ENCODE results near the gene SAP30L.

Gene SAP30L

DNA sequence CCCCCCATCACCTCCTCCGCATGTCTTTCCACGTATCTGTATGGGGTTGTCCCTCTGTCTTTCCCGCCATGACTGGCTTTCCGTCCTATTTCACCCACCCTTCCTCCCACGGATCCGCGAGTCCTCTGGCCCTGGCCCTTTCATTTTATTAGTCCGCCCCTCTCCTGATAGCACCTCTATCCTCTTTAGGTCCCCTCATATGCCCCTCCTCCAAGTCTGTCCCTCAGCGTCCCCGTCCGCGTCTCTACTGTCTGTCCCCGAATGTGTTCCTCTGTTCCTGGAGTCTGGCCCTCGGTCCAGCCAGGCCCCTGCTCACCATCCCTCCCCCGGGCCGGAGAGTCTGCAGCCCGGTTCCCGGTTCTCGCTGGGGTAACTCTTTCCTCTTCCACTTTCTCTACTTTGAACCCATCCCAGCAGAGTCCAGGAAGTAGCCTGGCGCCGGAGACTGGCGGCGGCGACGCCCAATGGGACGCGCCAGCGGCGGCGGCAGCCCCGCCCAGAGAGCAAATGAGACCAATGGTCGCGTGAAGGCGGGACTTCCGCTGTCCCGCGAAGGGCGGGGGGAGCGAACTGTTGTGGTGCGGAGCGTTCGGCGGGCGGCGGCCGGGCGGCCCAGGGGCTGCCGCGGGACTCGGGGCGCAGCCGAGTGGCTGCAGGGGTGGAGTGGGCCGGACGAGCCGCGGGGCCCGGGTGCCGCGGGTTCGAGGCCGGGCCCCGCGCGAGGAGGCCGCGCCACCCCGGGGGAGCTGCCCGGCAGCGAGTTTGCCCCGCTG lies at the start of gene SAP30L:
Gene SAP30L, plus strand, starts transcription at position 576 of the 773 bp plus-strand sequence. CDS start 608 bp downstream, outside the sequence.
- DNase-seq, result peak; percentile 98

DNA sequence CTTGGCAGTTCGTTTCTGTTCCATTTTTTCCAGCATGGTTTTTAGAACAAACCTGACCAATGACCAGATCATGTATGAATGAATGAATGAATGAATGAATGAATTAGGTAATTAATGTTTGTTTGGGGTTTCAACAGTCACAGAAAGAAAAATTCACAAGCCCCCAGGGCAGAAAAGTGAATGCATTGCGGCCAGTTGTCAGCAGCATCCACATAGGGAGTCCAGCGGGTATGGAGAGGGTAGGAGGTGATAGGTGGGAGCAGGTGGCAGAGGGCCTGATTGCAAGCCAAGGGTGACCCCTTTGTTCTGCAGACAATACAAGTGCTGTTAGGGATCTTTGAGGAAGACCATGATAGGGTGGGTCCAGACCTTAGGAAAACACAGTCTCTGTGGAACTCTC lies 49.7 kb upstream of the SAP30L start:
- DNase-seq, result no peak

GRCh38 chr5:154397652-154398406 lies 48.0 kb upstream of the SAP30L start:
- no peak for DNase-seq

DNA sequence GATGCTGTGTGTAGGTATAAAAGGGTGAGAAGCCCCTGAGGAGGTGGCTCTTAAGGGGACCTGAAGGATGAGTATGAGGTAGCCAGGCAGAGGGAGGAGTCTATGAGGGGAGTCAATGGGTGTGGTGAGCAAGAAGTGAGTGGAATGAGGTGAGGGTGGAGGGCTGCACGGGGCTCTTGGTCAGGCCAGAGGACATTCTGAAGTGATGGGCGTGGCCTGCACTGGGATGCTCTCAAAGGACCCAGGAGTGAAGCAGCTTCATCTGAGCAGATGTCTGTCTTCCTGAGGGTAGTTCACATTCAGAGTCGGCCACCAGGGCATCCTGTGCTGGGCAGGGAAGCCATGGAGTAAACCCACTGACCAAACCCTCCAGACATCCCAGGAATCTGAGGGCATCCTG lies 45.1 kb upstream of the SAP30L start:
- no peak for DNase-seq

DNA sequence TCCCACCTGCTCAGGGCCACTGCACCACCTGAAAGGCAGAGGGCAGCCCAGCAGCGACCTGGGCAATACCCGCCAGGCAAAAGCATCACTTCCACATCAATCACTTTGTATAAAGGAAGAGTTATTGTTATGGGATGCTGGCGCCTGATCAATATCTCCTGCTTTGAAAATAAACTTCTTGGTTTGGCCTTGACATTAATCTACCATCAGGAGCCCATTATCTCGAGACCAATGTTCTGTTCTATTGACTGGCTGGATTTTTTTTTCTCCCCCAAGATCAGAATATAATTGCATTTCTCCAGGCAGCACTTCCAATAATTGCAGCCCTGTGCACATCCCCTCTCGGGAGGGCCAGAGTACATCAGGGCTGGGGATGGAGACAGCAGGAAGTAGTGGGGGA lies 44.4 kb upstream of the SAP30L start:
- DNase-seq, result no peak

- no peak for DNase-seq
These were observed 43.9 kb upstream of the SAP30L start for GRCh38 chr5:154401931-154402330.

DNA sequence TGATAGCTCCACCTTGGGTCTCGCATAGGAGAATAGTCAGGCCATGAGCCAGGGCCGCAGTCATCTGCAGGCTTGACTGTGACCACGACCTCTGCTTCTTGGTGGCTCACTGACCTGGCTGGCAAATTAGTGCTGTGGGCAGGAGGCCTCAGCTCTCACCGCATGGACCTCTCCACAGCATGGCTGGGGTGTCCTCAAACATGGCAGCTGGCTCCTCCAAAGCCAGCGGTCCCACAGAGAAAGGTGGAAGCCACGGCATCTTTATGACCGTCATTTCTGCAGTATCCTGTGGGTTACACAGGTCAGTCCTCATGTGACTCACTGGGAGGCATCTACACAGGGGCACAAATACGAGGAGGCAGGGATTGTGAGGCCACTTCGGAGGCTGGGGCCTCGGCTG lies 43.2 kb upstream of the SAP30L start:
- no peak for DNase-seq

DNA sequence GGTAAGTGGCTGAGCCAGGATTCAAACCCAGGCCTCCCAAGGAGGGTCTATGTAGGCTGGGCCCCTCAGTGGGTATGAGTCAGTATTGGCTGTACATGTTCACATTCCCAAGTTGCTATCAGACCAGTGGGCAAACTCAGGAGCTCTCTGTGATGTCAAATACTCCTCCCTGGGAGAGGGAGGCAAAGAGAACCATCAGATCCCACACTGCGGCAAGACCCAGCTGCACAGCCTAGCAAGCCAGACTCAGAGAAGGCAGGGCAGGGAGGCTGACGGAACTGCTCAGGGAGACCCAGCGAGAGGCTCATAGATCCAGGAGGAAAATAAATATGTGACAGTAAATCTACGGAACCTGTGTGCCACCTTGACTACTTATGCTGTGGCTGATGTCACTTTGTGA lies 42.6 kb upstream of the SAP30L start:
- DNase-seq, result no peak

DNA sequence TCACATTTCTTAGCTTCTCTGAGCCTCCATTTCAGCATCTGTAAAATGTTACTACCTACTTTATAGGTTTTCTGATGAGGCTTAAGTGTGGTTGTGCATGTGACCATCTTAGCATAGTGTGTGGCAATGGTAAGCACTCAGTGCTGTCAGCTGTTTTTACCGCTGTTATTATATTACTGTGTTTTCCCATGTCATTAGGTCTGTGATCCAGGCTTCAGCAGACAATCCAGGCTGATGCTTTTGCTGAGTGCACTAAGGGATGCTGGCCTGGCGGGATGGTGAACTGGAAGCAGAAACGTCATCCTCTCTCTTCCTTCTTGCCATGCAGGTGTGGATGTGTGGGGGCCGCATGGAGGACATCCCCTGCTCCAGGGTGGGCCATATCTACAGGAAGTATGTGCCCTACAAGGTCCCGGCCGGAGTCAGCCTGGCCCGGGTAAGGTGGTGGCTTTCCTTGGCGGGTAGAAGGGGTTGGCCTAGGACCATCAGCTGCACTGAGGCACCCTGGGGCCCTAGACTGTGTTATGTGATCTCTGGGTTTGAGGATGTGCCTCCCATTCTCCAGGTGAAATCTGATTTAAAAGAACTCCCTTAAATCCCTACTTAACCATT lies 41.9 kb upstream of the SAP30L start:
- no peak for DNase-seq

- peak; percentile 87 for DNase-seq
These were observed 40.6 kb upstream of the SAP30L start for GRCh38 chr5:154405078-154405792.

GRCh38 chr5:154406231-154406630 lies 39.6 kb upstream of the SAP30L start:
- DNase-seq, result no peak

- no peak for DNase-seq
These were observed 39.0 kb upstream of the SAP30L start for GRCh38 chr5:154406826-154407225.

- DNase-seq, result no peak
These were observed 37.0 kb upstream of the SAP30L start for GRCh38 chr5:154408811-154409210.

DNA sequence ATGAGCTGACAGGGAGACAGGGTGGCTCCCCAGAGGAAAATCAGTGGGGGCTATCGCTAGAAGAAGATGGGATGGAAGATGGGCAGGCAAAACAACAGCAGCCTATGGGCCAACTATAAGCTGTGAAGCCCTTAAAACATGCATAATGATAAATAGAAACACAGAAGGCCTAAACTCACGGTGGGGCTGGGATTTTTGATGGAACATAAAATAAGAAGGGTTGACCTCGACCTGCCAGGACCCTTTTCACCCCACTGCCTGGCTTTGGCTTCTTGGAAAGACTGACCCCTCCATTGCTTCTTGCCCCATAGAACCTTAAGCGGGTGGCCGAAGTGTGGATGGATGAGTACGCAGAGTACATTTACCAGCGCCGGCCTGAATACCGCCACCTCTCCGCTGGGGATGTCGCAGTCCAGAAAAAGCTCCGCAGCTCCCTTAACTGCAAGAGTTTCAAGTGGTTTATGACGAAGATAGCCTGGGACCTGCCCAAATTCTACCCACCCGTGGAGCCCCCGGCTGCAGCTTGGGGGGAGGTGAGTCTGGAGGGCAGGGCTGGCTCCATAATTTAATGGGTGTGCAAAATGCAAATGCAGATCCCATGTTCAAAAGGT lies 36.5 kb upstream of the SAP30L start:
- DNase-seq, result no peak

- DNase-seq, result no peak
These were observed 35.8 kb upstream of the SAP30L start for GRCh38 chr5:154410008-154410407.

DNA sequence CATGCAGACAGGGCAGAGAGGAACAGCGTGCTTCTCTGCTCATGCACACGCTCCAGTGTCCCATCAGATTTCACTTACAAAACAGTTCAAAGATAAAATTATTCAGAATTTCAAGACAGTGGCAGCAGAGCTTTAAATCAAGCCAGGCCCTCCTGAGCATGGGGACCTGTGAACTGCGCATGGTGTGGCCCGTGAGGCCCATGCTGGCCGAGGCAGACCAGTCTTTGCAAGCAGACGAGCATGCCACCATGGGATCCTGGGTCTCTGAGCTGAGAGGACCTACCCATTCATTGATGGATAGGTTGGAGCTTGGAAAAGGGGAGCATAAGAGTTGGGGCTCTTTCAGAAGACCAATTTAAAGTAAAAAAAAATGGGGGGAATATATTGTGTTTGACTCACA lies 35.0 kb upstream of the SAP30L start:
- DNase-seq, result no peak

DNA sequence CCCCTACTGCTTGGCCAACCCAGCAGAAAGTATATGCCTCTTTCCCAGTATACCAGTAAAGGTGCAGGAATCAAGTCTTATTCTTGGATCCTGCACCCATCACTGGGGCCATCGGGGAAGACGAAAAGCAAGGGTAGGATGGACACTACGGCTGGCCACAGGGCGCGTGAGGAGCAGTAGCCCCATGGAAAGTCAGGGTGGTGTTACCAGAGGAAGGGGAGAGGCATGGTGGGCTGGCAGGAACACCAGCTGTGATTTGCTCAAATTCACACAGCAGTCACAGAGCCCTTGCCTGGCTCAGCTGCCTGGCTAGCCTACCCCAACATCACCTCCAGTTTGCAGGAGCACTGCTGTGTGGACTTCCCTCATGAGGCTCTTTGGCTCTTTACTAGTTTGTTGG lies 34.5 kb upstream of the SAP30L start:
- no peak for DNase-seq

DNA sequence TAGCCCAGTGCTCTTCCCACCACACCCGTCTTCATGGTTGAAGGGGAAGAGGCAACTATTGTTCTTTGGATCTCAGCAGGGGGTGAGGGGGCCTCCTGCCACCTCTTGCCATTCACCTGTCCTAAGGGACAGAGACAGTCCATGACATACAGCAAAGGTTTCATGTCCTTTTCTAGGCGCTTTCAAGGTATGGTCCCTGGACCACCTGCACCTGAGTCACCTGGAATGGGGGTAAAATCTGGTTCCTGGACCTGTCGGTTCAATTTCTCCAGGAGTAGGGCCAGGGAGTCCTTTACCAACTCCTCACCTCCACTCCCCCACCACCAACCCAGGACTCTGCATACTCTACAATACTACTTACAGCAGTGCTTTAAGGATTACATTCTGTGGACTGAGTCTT lies 33.5 kb upstream of the SAP30L start:
- no peak for DNase-seq

DNA sequence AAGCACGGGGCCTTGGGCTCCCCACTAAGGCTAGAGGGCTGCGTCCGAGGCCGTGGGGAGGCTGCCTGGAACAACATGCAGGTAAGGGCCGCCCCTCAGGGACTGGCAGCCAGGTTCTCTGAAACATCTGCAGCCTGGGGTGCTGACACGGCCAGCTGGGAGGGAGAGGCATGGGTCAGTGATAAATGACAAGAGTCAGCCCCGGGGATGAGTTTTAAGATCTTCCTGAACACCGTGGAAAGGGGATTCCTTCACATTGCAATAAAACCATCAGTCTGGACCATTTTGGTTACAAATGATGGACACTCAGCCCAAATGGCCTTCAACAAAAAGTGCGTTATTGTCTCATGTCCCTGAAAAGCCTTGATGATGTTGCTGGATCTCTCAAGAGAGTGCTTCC lies 32.9 kb upstream of the SAP30L start:
- DNase-seq, result no peak

DNA sequence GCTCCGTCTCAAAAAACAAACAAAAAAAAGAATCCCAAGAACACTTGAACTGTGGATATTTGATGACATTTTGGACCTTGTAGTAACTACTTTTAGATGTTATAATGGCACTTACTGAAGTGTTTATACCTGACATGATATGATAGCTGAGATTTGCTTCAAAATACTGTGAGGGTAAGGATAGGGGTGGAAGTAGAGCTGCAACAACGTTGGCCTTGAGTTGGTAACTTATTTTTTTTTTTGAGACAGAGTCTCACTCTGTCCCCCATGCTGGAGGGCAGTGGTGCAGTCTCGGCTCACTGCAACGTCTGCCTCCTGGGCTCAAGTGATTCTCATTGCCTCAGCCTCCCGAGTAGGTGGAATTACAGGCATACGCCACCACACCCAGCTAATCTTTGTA lies 30.7 kb upstream of the SAP30L start:
- DNase-seq, result no peak

- no peak for DNase-seq
These were observed 27.4 kb upstream of the SAP30L start for GRCh38 chr5:154418344-154418820.

DNA sequence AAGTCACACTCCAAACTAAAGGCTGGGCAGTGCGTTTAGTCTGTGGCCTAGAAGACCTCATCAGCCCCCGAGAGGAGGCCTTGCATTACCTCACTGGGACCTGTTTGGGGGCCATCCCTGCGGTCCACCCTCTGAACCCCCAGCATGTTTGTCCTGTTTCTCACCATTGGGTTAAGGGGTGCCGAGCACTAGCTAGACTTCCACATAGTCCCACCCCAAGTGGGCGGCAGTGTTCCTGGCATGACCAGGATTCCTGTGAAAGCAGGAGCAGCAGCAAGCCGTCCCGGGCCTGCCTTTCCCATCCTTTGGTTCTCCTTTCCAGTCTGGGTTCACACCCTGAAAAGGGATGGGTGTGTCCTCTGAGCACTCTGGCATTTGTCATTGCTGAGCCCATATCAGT lies 26.6 kb upstream of the SAP30L start:
- DNase-seq, result no peak

GRCh38 chr5:154421868-154422267 lies 23.9 kb upstream of the SAP30L start:
- no peak for DNase-seq
